BLaER1 treated with 17β-estradiol and CSF1 and Interleukin-3, amounts not matched to agents 10 nM and 100 nM (cell line): ENCODE measurements around the gene AP5S1.
"Not testable (repeated sequence)": the region's sequence is repeated elsewhere in the genome, so short reads cannot be mapped to it uniquely, and the experiment has no call there.

ENCODE experiments used
- H3K27ac ChIP-seq, 11 experiments: shearing (Covaris generic); formaldehyde crosslinking; 2 replicates each; pipeline ENCODE4 v1.8.1; 2022
- H3K27me3 ChIP-seq, 11 experiments: shearing (Covaris generic); formaldehyde crosslinking; 2 replicates each; pipeline ENCODE4 v1.8.1; 2022
- H3K36me3 ChIP-seq, 11 experiments: shearing (Covaris generic); formaldehyde crosslinking; 2 replicates each; pipeline ENCODE4 v1.8.1; 2022
- H3K4me1 ChIP-seq, 10 experiments: shearing (Covaris generic); formaldehyde crosslinking; 2 replicates each; pipeline ENCODE4 v1.8.1; 2022
- H3K4me2 ChIP-seq, 11 experiments: shearing (Covaris generic); formaldehyde crosslinking; 2 replicates each; pipeline ENCODE4 v1.8.1; 2022
- H3K4me3 ChIP-seq, 10 experiments: shearing (Covaris generic); formaldehyde crosslinking; 2 replicates each; pipeline ENCODE4 v1.8.1; 2022
- H3K9ac ChIP-seq, 11 experiments: shearing (Covaris generic); formaldehyde crosslinking; 2 replicates each; pipeline ENCODE4 v1.8.1; 2022
- H3K9me3 ChIP-seq, 11 experiments: shearing (Covaris generic); formaldehyde crosslinking; replicated peaks in 1 of 11; 2 replicates each; pipeline ENCODE4 v1.8.1; 2022
- H4K20me1 ChIP-seq, 11 experiments: shearing (Covaris generic); formaldehyde crosslinking; 2 replicates each; pipeline ENCODE4 v1.8.1; 2022
- Cebpa-rat ChIP-seq, 11 experiments: shearing (Covaris generic); IDR thresholded peaks; 2 replicates each; pipeline ENCODE4 v1.8.1; 2022

AP5S1 gene

GRCh38 chr20:3786126-3786484 lies 34.2 kb upstream of the AP5S1 start:
- no peak for TF ChIP-seq Cebpa-rat (IDR thresholded peaks at IDR 0.05)
- peak overlapping the region; percentile 90 to 100 (median 99) for H3K4me2 ChIP-seq
- H3K9ac ChIP-seq: peak overlapping the region; percentile 84 to 94 (median 91)
- peaks cover 0 to 32% (median 6%) of the 10 kb centered on the region in 11 experiments; a peak in 15 of 22 replicates for H3K36me3 ChIP-seq
- H3K9me3 ChIP-seq: no peaks in the 10 kb centered on the region
- H3K4me3 ChIP-seq: peak overlapping the region; percentile 66 to 88 (median 76)
- peak overlapping the region; percentile 83 to 94 (median 87) for H3K27ac ChIP-seq
- H4K20me1 ChIP-seq: peaks cover 31 to 50% (median 46%) of the 10 kb centered on the region in 11 experiments; a peak in 21 of 22 replicates
- peaks cover 39 to 55% (median 45%) of the 10 kb centered on the region in 10 experiments for H3K4me1 ChIP-seq
- H3K27me3 ChIP-seq: peaks cover 0 to under 1% (median 0%) of the 10 kb centered on the region in 11 experiments; a peak in 5 of 22 replicates

GRCh38 chr20:3786665-3787323 lies 33.6 kb upstream of the AP5S1 start, which contains the start of gene CENPB:
Gene CENPB (minus strand): TSS chr20:3786740. CDS start chr20:3786483, 257 bp downstream.
- H3K36me3 ChIP-seq: peaks cover 0 to 32% (median 6%) of the 10 kb centered on the region in 11 experiments; a peak in 15 of 22 replicates
- peak within 1 kb of the TSS; percentile 66 to 88 (median 76) for H3K4me3 ChIP-seq
- peak within 1 kb of the TSS; percentile 83 to 94 (median 87) for H3K27ac ChIP-seq
- peaks cover 37 to 48% (median 41%) of the 10 kb centered on the region in 10 experiments for H3K4me1 ChIP-seq
- H3K9me3 ChIP-seq: no peaks in the 10 kb centered on the region
- H4K20me1 ChIP-seq: peaks cover 31 to 44% (median 42%) of the 10 kb centered on the region in 11 experiments; a peak in 21 of 22 replicates
- TF ChIP-seq Cebpa-rat (IDR thresholded peaks at IDR 0.05): no peak
- H3K4me2 ChIP-seq: peak within 1 kb of the TSS; percentile 90 to 100 (median 99)
- peak within 1 kb of the TSS; percentile 84 to 94 (median 91) for H3K9ac ChIP-seq
- H3K27me3 ChIP-seq: no peaks in the 10 kb centered on the region

- Histone ChIP-seq H3K4me1 (peaks cover 37 to 48% (median 41%) of the 10 kb centered on the region in 10 experiments), H3K4me2 (peak overlapping the region; percentile 65 to 99 (median 82)), H3K36me3 (peaks cover 0 to 31% (median 6%) of the 10 kb centered on the region in 11 experiments; a peak in 15 of 22 replicates), H4K20me1 (peaks cover 31 to 37% (median 35%) of the 10 kb centered on the region in 11 experiments; a peak in 21 of 22 replicates), H3K9ac (peak overlapping the region; percentile 57 to 94 (median 89); a peak in 21 of 22 replicates), H3K9me3 (no peaks in the 10 kb centered on the region), H3K27me3 (no peaks in the 10 kb centered on the region), H3K27ac (peak overlapping the region in 2 of 11 experiments; percentile 6 to 45; a peak in 3 of 22 replicates), H3K4me3 (peak overlapping the region; percentile 66 to 88 (median 76))
- TF ChIP-seq Cebpa-rat (IDR thresholded peaks at IDR 0.05): no peak
Measured at GRCh38 chr20:3787324-3788014, 32.9 kb upstream of the AP5S1 start.

GRCh38 chr20:3788685-3789155 lies 31.6 kb upstream of the AP5S1 start:
- Histone ChIP-seq H3K4me2 (no peak overlapping the region), H3K4me3 (no peak overlapping the region), H3K9me3 (no peaks in the 10 kb centered on the region), H4K20me1 (peaks cover 21 to 25% (median 23%) of the 10 kb centered on the region in 11 experiments; a peak in 21 of 22 replicates), H3K4me1 (peaks cover 35 to 41% (median 36%) of the 10 kb centered on the region in 10 experiments), H3K36me3 (peaks cover 0 to 18% (median 6%) of the 10 kb centered on the region in 11 experiments; a peak in 13 of 22 replicates), H3K9ac (peak overlapping the region in 2 of 11 experiments; percentile 26 to 32; a peak in 2 of 22 replicates), H3K27ac (no peak overlapping the region), H3K27me3 (no peaks in the 10 kb centered on the region)
- TF ChIP-seq Cebpa-rat (IDR thresholded peaks at IDR 0.05): no peak

GRCh38 chr20:3789201-3789600 lies 31.1 kb upstream of the AP5S1 start:
- H3K9me3 ChIP-seq, H3K4me2 ChIP-seq, H3K27me3 ChIP-seq, H3K4me3 ChIP-seq, H3K27ac ChIP-seq: not testable (repeated sequence)
- Histone ChIP-seq H3K9ac (0 out of 22 replicates have a peak overlapping the region, but pooled peaks of 1 of the 11 experiments have one; percentile 32), H3K36me3 (peaks cover 0 to 17% (median 6%) of the 10 kb centered on the region in 11 experiments; a peak in 13 of 22 replicates), H3K4me1 (peaks cover 30 to 40% (median 34%) of the 10 kb centered on the region in 10 experiments), H4K20me1 (peaks cover 16 to 20% (median 18%) of the 10 kb centered on the region in 11 experiments; a peak in 21 of 22 replicates)

- H3K9ac ChIP-seq, H3K9me3 ChIP-seq, H3K4me3 ChIP-seq, H3K27me3 ChIP-seq, H3K27ac ChIP-seq: not testable (repeated sequence)
- Histone ChIP-seq H3K4me2 (peak overlapping the region in 1 of 11 experiments; percentile 77; a peak in 1 of 22 replicates), H3K36me3 (peaks cover 0 to 20% (median 10%) of the 10 kb centered on the region in 11 experiments; a peak in 15 of 22 replicates), H4K20me1 (peaks cover 0 to 13% (median 0%) of the 10 kb centered on the region in 11 experiments; a peak in 5 of 22 replicates), H3K4me1 (peaks cover 27 to 42% (median 40%) of the 10 kb centered on the region in 10 experiments)
Measured at GRCh38 chr20:3794168-3794567, 26.2 kb upstream of the AP5S1 start.

- no peak for TF ChIP-seq Cebpa-rat (IDR thresholded peaks at IDR 0.05)
- Histone ChIP-seq H3K9ac (peak overlapping the region; percentile 82 to 92 (median 85); a peak in 20 of 22 replicates), H3K27ac (peak overlapping the region; percentile 71 to 92 (median 88); a peak in 18 of 22 replicates), H3K4me2 (peak overlapping the region; percentile 60 to 100 (median 85)), H3K4me1 (peaks cover 34 to 49% (median 47%) of the 10 kb centered on the region in 10 experiments), H3K9me3 (no peaks in the 10 kb centered on the region), H3K27me3 (no peaks in the 10 kb centered on the region), H3K4me3 (peak overlapping the region; percentile 66 to 90 (median 78); a peak in 19 of 20 replicates), H3K36me3 (peaks cover 0 to 27% (median 16%) of the 10 kb centered on the region in 11 experiments; a peak in 15 of 22 replicates), H4K20me1 (peaks cover 0 to 13% (median 0%) of the 10 kb centered on the region in 11 experiments; a peak in 5 of 22 replicates)
Measured at GRCh38 chr20:3794701-3795420, 25.5 kb upstream of the AP5S1 start.
